SKM-1 (cell line): ENCODE results near the gene SDSL.

Experiments used
- DNase-seq: peaks from one replicate; lab custom pipeline; 2025; ENCODE audit not compliant: unreplicated experiment; lab: John Stamatoyannopoulos, UW

Gene SDSL

DNA sequence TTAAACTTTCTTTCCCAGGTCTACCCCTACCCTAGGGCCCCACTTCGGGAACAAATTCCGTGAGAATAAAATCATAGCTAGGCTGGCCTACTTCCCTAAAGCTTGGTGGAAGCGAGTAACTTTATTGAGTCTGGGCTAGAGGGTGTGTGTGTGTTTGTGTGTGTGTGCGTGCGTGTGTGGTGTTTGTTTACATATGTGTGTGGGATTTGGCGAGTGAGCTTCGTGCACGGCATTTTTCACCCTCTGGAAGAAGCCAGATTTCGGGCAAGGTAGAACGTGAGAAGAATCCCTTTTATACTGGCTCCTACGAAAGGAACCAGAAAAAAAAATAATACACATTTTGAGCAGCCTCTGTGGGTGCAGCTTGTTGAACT is 57.0 kb downstream of the SDSL start:
- DNase-seq: no peak

DNA sequence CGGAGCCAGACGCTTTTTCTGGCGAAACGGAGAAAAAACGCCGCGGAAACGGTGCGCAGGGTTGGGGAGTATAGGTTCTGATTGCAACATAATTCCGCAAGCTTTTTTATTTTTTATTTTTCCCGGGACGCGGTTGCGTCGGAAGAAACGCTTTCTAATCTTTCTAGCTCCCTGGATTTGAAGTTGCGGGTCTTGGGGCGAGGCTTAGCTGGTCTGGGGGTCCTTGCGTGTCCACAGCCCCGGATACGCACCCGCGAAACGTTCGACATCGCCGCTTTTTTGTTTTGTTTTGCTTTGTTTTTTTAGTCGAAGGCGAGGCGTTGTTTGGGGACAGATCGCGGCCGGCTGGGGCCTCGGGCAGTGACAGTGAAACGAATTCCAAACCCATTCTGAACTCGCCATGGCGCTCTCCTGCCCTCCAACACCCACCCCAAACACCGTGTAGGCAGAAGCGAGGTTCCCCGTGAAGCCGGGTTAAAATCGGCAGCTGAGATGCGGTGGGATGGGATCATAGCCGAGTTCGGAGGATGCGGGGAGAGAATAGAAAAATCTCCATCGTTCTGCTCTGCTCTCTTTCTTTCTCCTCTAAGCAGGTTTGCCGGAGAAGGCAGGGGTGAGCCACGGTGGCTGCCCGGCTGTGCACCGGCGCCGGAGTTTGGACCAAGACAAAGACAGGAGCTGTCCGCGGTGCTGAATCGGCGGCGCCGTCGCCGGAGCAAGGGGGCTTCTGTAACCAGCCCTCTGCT is 57.6 kb downstream of the SDSL start:
- DNase-seq: no peak

GRCh38 chr12:113480336-113480971 is 58.3 kb downstream of the SDSL start:
- no peak for DNase-seq

DNA sequence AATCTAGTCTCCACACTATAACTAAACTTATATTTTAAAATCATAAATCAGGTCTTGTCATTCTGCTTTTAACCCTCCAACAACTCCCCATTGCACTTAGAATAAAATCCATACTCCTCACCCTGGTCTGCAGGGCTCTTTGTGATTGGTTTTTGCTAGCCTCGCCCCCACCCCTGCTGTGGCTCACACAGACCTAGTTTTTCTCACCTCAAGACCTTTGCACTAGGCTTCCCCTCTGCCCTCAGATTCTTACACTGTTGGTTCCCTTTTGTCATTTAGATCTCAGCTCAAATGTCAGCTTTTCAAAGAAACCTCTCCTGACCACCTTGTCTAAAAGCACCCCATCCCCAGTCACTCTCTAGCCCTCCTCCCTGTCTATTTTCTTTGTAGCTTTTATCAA is 60.2 kb downstream of the SDSL start:
- DNase-seq: no peak

DNA sequence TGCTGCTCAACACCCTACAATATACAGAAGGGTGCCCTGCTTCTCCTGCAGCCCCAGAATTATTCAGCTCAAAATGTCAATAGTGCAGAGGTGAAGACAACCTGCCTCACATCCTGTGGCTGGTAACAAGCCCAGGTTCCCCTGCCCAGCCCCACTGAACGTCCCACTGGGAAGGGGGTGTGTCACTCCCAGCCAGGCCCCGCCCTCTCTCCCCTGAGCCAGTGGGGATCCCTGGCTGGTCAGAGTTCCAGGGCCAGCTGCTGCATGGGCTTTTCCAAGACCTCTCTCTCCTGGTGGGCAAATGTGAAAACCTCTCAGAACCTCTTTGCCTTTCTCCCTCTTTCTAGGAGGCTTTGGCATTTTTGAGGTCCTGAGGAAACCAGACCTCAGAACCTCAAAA is 63.1 kb downstream of the SDSL start:
- no peak for DNase-seq

- no peak for DNase-seq
These were observed 64.5 kb downstream of the SDSL start for GRCh38 chr12:113486722-113487121.
